GM13977 (cell line): Measurements from ENCODE around the gene ZNF618.
"Not testable (repeated sequence)": the region's sequence is repeated elsewhere in the genome, so short reads cannot be mapped to it uniquely, and the experiment has no call there.

ENCODE experiments used
- DNase-seq: peaks from one replicate; pipeline ENCODE4 v3.0.0; 2012; ENCODE audit warnings: low spot score
- CTCF ChIP-seq: IDR thresholded peaks from 2 replicates; pipeline ENCODE4 v1.5.1; 2012; ENCODE audit warnings: mild to moderate bottlenecking, control low read depth; ENCODE audit not compliant: insufficient read depth; ENCODE audit errors: extremely low read depth, missing control alignments
- in situ Hi-C: fragments of 300-500 bp; cut with MboI; formaldehyde crosslinking; loops from one replicate; pipeline ENCODE4 v1.12.0; 2022; ENCODE audit warnings: low sequenced_read_pairs, low pct_unique_long_range_greater_than_20kb, mixed read lengths, inconsistent platforms; ENCODE audit not compliant: unreplicated experiment

Gene ZNF618

GRCh38 chr9:113993838-113994540, 117.9 kb downstream of the ZNF618 start:
- TF ChIP-seq CTCF: no peak
- in situ Hi-C loops: no loop called here
- no peak for DNase-seq

GRCh38 chr9:113995401-113995800, 119.3 kb downstream of the ZNF618 start:
- TF ChIP-seq CTCF: no peak
- in situ Hi-C loops: no loop called here
- no peak for DNase-seq

GRCh38 chr9:113995963-113996362, 119.9 kb downstream of the ZNF618 start:
- DNase-seq: no peak
- in situ Hi-C loops: no loop called here
- no peak for TF ChIP-seq CTCF

GRCh38 chr9:113996531-113997001, 120.5 kb downstream of the ZNF618 start:
- DNase-seq: no peak
- TF ChIP-seq CTCF: no peak
- in situ Hi-C loops: no loop called here

- in situ Hi-C loops, DNase-seq: not testable (repeated sequence)
Observed at GRCh38 chr9:113997064-113997463, 121.0 kb downstream of the ZNF618 start.

- no peak for DNase-seq
- TF ChIP-seq CTCF: no peak
- in situ Hi-C loops: no loop called here
Observed at GRCh38 chr9:113997610-113998009, 121.5 kb downstream of the ZNF618 start.

GRCh38 chr9:113998114-113998513, 122.0 kb downstream of the ZNF618 start:
- DNase-seq: no peak
- no peak for TF ChIP-seq CTCF
- in situ Hi-C loops: no loop called here
